ENCODE measurements around the gene TCERG1L.
"Not testable (repeated sequence)": the region's sequence is repeated elsewhere in the genome, so short reads cannot be mapped to it uniquely, and the experiment has no call there.

Gene TCERG1L

DNA sequence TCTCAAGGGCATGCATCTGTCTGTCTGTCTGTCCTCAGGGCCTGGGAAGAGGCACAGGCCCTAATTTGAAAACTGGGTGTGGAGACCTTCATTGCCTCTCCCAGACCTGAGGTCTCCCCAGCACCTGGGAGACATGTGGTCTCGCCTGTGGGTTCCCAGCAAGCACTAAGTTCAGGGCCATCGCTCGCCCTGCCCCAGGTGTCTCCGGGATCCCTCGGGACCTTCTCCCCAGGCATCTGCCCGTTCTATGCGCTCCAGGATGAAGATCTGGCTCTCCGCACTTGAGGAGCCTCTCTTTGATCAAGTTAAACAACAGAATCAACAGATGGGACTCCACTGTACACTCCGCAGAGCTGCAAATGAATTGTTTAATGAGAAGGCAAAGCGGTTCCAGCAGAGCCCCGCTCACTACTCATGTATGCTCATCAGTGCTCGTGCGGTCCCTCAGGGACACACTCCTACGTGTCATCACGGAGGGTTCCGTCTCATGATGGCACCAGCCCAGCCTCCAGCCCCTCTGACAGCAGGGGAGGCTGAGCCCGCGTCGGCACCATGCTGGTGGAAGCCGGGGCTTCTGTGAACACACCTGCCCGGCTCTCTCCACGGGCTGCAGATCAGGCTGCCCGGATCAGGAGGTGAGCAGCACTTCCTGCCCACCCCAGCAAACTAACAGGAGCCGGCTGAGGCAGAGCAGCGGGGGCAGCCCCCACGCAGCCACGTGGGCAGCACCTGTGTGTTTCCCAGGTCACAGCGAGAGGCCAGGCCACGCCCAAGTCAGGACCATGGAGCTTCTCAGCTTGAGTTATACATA lies 132.8 kb downstream of the TCERG1L start:
- Histone ChIP-seq H3K27me3 (ENCODE audit: control insufficient read depth, insufficient read depth, low read length) (no peaks in the 10 kb centered on the region), H3K9ac (ENCODE audit: low read depth, low read length) (no peak overlapping the region), H3K27ac (ENCODE audit: low read depth, low read length) (no peak overlapping the region), H3K4me1 (ENCODE audit: control insufficient read depth, insufficient read depth, low read length) (no peaks in the 10 kb centered on the region), H3K4me3 (ENCODE audit: low read depth, low read length) (no peak overlapping the region), H3K9me3 (ENCODE audit: control insufficient read depth, insufficient read depth, low read length) (peaks cover 8% of the 10 kb centered on the region), H3K36me3 (ENCODE audit: control insufficient read depth, insufficient read depth, low read length) (no peaks in the 10 kb centered on the region)

GRCh38 chr10:131177431-131178327 lies 133.8 kb downstream of the TCERG1L start:
- peaks cover 8% of the 10 kb centered on the region for H3K9me3 ChIP-seq (ENCODE audit: control insufficient read depth, insufficient read depth, low read length)
- H3K27ac ChIP-seq (ENCODE audit: low read depth, low read length): no peak overlapping the region
- no peak overlapping the region for H3K9ac ChIP-seq (ENCODE audit: low read depth, low read length)
- no peaks in the 10 kb centered on the region for H3K4me1 ChIP-seq (ENCODE audit: control insufficient read depth, insufficient read depth, low read length)
- H3K27me3 ChIP-seq (ENCODE audit: control insufficient read depth, insufficient read depth, low read length): no peaks in the 10 kb centered on the region
- no peaks in the 10 kb centered on the region for H3K36me3 ChIP-seq (ENCODE audit: control insufficient read depth, insufficient read depth, low read length)
- H3K4me3 ChIP-seq (ENCODE audit: low read depth, low read length): no peak overlapping the region

DNA sequence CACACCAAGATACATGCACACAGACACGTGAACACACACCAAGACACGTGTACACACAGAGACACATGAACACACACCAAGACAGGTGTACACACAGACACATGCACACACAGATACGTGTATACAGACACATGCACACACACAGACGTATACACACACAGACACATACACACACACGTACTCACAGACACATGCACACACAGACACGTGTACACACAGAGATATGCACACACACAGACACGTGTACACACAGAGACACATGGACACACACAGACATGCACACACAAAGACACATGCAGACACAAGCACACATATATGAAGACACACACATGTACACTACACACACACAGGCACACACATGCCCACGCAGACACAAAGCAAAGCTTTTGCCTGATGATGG lies 134.6 kb downstream of the TCERG1L start:
- Histone ChIP-seq H3K27me3 (ENCODE audit: control insufficient read depth, insufficient read depth, low read length) (no peaks in the 10 kb centered on the region), H3K9ac (ENCODE audit: low read depth, low read length) (no peak overlapping the region), H3K27ac (ENCODE audit: low read depth, low read length) (no peak overlapping the region), H3K4me1 (ENCODE audit: control insufficient read depth, insufficient read depth, low read length) (no peaks in the 10 kb centered on the region), H3K4me3 (ENCODE audit: low read depth, low read length) (no peak overlapping the region), H3K36me3 (ENCODE audit: control insufficient read depth, insufficient read depth, low read length) (no peaks in the 10 kb centered on the region), H3K9me3 (ENCODE audit: control insufficient read depth, insufficient read depth, low read length) (peaks cover 8% of the 10 kb centered on the region)

DNA sequence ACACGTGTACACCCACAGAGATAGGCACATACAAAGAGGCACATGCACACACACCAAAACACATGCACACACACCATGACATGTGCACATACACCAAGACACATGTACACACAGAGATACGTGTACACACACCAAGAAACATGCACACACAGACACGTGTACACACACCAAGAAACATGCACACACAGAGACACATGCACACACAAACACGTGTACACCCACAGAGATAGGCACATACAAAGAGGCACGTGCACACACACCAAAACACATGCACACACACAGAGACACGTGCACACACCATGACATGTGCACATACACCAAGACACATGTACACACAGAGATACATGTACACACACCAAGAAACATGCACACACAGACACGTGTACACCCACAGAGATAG lies 135.2 kb downstream of the TCERG1L start:
- not testable (repeated sequence) for H3K36me3 ChIP-seq (ENCODE audit: control insufficient read depth, insufficient read depth, low read length); H3K4me3 ChIP-seq (ENCODE audit: low read depth, low read length); H3K27me3 ChIP-seq (ENCODE audit: control insufficient read depth, insufficient read depth, low read length); H3K27ac ChIP-seq (ENCODE audit: low read depth, low read length); H3K9me3 ChIP-seq (ENCODE audit: control insufficient read depth, insufficient read depth, low read length); H3K4me1 ChIP-seq (ENCODE audit: control insufficient read depth, insufficient read depth, low read length); H3K9ac ChIP-seq (ENCODE audit: low read depth, low read length)

DNA sequence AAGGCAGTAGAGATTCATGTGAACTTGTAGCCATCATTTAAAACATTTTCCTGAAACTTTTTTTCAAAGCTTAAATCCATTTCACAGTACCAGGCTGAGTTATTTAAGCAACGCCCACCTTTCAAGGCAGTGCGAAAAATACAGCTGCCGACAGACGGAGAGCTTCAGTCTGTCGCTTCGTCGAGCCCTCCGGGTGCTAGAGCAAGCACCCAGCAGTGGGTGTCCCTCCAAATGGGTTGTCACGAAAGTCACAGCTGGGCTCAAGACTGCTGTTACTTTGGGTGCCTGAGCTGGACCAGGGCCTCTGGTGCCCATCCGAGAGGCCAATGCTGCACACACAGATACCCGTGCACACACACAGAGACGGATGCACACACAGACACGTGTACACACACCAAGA lies 135.6 kb downstream of the TCERG1L start:
- peaks cover 8% of the 10 kb centered on the region for H3K9me3 ChIP-seq (ENCODE audit: control insufficient read depth, insufficient read depth, low read length)
- no peak overlapping the region for H3K9ac ChIP-seq (ENCODE audit: low read depth, low read length)
- no peak overlapping the region for H3K27ac ChIP-seq (ENCODE audit: low read depth, low read length)
- no peaks in the 10 kb centered on the region for H3K36me3 ChIP-seq (ENCODE audit: control insufficient read depth, insufficient read depth, low read length)
- H3K4me1 ChIP-seq (ENCODE audit: control insufficient read depth, insufficient read depth, low read length): no peaks in the 10 kb centered on the region
- no peaks in the 10 kb centered on the region for H3K27me3 ChIP-seq (ENCODE audit: control insufficient read depth, insufficient read depth, low read length)
- H3K4me3 ChIP-seq (ENCODE audit: low read depth, low read length): no peak overlapping the region

DNA sequence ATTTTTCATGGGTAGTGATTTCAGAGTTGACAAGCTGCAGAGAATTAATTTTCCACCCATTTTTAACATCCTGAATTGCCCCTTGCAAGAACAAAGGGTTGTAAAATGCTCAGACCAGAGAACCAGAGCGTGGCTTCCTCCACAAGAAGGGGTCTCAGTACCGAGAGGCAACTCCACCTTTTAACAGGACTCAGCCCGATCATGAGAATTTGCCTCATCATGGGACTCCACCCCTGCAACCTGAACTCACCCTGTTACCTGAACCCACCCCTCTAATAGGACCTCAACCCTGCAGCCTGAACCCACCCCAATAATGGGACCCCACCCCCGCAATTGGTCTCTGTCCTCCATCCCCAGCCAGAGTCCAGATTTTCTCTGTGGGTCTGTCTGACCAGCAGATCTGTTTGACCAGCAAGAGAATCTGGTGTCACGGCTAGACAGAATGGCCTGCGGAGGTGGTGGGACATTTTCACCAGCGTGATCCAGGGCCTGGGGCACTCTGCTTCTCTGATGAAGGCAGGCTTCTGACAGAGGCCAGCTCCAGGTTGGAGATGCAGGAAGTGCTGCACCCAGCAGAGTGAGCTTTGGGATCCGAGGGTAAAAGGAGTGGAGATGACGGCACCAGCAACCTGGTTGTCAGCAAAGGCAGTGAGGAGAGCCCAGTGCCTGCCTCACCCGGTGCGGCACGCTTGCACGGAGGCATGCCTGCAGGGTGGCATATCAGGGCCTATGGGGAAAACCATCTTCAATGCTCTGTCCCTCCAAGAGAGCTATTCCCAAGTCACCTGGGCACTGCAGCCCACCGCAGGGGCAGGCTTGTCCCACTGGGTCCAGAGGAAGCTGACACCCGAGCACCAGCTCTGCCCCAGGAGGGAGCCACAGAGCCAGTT lies 136.6 kb downstream of the TCERG1L start:
- H3K27ac ChIP-seq (ENCODE audit: low read depth, low read length): no peak overlapping the region
- H3K9me3 ChIP-seq (ENCODE audit: control insufficient read depth, insufficient read depth, low read length): peaks cover 8% of the 10 kb centered on the region
- H3K4me3 ChIP-seq (ENCODE audit: low read depth, low read length): no peak overlapping the region
- H3K4me1 ChIP-seq (ENCODE audit: control insufficient read depth, insufficient read depth, low read length): no peaks in the 10 kb centered on the region
- H3K9ac ChIP-seq (ENCODE audit: low read depth, low read length): no peak overlapping the region
- H3K36me3 ChIP-seq (ENCODE audit: control insufficient read depth, insufficient read depth, low read length): no peaks in the 10 kb centered on the region
- H3K27me3 ChIP-seq (ENCODE audit: control insufficient read depth, insufficient read depth, low read length): no peaks in the 10 kb centered on the region

DNA sequence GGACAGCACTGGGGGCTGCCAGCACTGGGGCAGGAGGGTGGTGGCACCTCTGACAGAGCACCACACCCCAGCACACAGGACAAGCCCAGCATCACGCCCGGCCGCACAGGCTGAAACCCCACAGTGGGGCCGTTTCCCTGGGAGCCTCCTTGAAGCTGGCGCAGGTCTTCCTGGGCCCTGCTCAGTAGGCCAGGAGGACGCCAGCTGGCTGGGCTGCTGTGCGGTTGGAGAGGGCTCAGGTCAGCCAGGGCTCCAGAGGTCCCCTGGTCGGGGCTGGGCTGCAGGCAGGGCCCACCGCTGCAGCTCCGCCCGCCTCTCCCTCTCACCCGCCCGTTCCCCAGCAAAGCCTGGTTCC lies 137.3 kb downstream of the TCERG1L start:
- H3K27me3 ChIP-seq (ENCODE audit: control insufficient read depth, insufficient read depth, low read length): no peaks in the 10 kb centered on the region
- H3K27ac ChIP-seq (ENCODE audit: low read depth, low read length): no peak overlapping the region
- H3K4me3 ChIP-seq (ENCODE audit: low read depth, low read length): no peak overlapping the region
- no peak overlapping the region for H3K9ac ChIP-seq (ENCODE audit: low read depth, low read length)
- no peaks in the 10 kb centered on the region for H3K36me3 ChIP-seq (ENCODE audit: control insufficient read depth, insufficient read depth, low read length)
- H3K4me1 ChIP-seq (ENCODE audit: control insufficient read depth, insufficient read depth, low read length): no peaks in the 10 kb centered on the region
- peaks cover 8% of the 10 kb centered on the region for H3K9me3 ChIP-seq (ENCODE audit: control insufficient read depth, insufficient read depth, low read length)

- peaks cover 8% of the 10 kb centered on the region for H3K9me3 ChIP-seq (ENCODE audit: control insufficient read depth, insufficient read depth, low read length)
- no peaks in the 10 kb centered on the region for H3K27me3 ChIP-seq (ENCODE audit: control insufficient read depth, insufficient read depth, low read length)
- no peak overlapping the region for H3K4me3 ChIP-seq (ENCODE audit: low read depth, low read length)
- no peak overlapping the region for H3K9ac ChIP-seq (ENCODE audit: low read depth, low read length)
- H3K4me1 ChIP-seq (ENCODE audit: control insufficient read depth, insufficient read depth, low read length): no peaks in the 10 kb centered on the region
- H3K36me3 ChIP-seq (ENCODE audit: control insufficient read depth, insufficient read depth, low read length): no peaks in the 10 kb centered on the region
- no peak overlapping the region for H3K27ac ChIP-seq (ENCODE audit: low read depth, low read length)
Observed at GRCh38 chr10:131173484-131174210, 137.9 kb downstream of the TCERG1L start.

DNA sequence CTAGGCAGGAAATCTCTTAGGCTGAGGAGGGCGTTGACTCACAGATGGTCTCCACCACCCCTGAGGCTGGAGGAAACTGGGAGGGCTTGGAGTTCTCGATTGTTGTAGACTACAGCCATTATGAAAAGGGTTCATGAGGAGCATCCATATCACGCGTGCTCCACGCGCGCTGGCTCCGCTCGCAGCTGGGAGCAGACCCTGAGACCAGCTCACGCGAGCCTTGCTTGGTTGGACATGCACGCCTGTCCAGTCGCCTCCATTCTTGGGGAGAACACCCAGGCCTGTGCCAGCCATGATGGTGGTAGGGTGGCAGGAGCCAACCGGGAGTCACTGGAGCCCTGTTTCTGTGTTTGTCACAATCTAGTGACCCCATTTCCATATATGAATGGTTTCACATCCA lies 139.1 kb downstream of the TCERG1L start:
- H3K27ac ChIP-seq (ENCODE audit: low read depth, low read length): no peak overlapping the region
- H3K9me3 ChIP-seq (ENCODE audit: control insufficient read depth, insufficient read depth, low read length): peaks cover 8% of the 10 kb centered on the region
- no peak overlapping the region for H3K9ac ChIP-seq (ENCODE audit: low read depth, low read length)
- no peaks in the 10 kb centered on the region for H3K4me1 ChIP-seq (ENCODE audit: control insufficient read depth, insufficient read depth, low read length)
- no peaks in the 10 kb centered on the region for H3K36me3 ChIP-seq (ENCODE audit: control insufficient read depth, insufficient read depth, low read length)
- H3K4me3 ChIP-seq (ENCODE audit: low read depth, low read length): no peak overlapping the region
- no peaks in the 10 kb centered on the region for H3K27me3 ChIP-seq (ENCODE audit: control insufficient read depth, insufficient read depth, low read length)

DNA sequence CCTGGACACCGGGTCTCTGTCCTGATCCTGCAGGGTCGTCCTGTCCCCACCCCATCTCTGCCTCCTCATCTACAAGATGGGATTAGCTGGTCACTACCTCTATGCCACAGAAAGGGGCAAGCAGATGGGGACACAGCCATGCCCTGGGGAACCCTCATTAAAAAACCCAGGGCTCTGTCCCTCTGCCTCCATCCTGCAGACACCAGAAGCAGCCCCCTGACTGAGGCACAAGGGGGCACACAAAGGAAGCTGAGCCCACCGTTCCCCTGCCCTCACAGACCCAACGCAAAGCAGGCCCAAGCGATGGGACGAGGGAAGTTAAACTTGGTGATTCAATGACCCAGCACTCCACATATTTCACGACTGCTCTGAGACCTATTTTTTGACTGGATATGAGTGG lies 142.4 kb downstream of the TCERG1L start:
- Histone ChIP-seq H3K27me3 (ENCODE audit: control insufficient read depth, insufficient read depth, low read length) (no peaks in the 10 kb centered on the region), H3K4me1 (ENCODE audit: control insufficient read depth, insufficient read depth, low read length) (no peaks in the 10 kb centered on the region), H3K9me3 (ENCODE audit: control insufficient read depth, insufficient read depth, low read length) (no peaks in the 10 kb centered on the region), H3K36me3 (ENCODE audit: control insufficient read depth, insufficient read depth, low read length) (no peaks in the 10 kb centered on the region), H3K4me3 (ENCODE audit: low read depth, low read length) (no peak overlapping the region), H3K27ac (ENCODE audit: low read depth, low read length) (no peak overlapping the region), H3K9ac (ENCODE audit: low read depth, low read length) (no peak overlapping the region)
